ENCODE results near the gene EPHA1. TPM values are rescaled to one million over a fixed set of nuclear protein-coding genes. Genes with fewer than 3 reads are reported as not detected.
"Not testable (repeated sequence)": the region's sequence is repeated elsewhere in the genome, so short reads cannot be mapped to it uniquely, and the experiment has no call there.

The EPHA1 gene
- total and polyA plus RNA-seq, 5 donors from 2014 or later, result 1.4 to 10.3 (median 5.0) TPM

GRCh38 chr7:143429770-143430698 lies 21.4 kb upstream of the EPHA1 start:
- no peak for DNase-seq
- Histone ChIP-seq H3K4me1 (ENCODE audit: control insufficient read depth, insufficient read depth, low read length, poor library complexity, severe bottlenecking) (no peaks in the 10 kb centered on the region), H3K27ac (ENCODE audit: insufficient read depth, low read length, poor library complexity, severe bottlenecking) (no peak overlapping the region), H3K36me3 (ENCODE audit: control insufficient read depth, insufficient read depth, low read length) (no peaks in the 10 kb centered on the region), H3K27me3 (ENCODE audit: control insufficient read depth, insufficient read depth, low read length) (peaks cover 1% of the 10 kb centered on the region), H3K9me3 (ENCODE audit: control insufficient read depth in 2 of 2, low read length in 2 of 2) (no peaks in the 10 kb centered on the region), H3K4me3 (ENCODE audit: low read depth, low read length) (no peak overlapping the region)
- peaks cover 47% of the 10 kb centered on the region for H3K27me3 Mint-ChIP-seq
- H3K4me1 Mint-ChIP-seq, result peaks cover 0 to 6% (median 4%) of the 10 kb centered on the region in 4 donors
- H3K9me3 Mint-ChIP-seq, result no peaks in the 10 kb centered on the region
- no peak for ATAC-seq (ENCODE audit: low read depth in 2 of 2)
- no peak overlapping the region for H3K27ac Mint-ChIP-seq
- H3K4me3 Mint-ChIP-seq, result peak overlapping the region in 1 of 4 donors; percentile 15
- peaks cover 4% of the 10 kb centered on the region for H3K36me3 Mint-ChIP-seq

DNA sequence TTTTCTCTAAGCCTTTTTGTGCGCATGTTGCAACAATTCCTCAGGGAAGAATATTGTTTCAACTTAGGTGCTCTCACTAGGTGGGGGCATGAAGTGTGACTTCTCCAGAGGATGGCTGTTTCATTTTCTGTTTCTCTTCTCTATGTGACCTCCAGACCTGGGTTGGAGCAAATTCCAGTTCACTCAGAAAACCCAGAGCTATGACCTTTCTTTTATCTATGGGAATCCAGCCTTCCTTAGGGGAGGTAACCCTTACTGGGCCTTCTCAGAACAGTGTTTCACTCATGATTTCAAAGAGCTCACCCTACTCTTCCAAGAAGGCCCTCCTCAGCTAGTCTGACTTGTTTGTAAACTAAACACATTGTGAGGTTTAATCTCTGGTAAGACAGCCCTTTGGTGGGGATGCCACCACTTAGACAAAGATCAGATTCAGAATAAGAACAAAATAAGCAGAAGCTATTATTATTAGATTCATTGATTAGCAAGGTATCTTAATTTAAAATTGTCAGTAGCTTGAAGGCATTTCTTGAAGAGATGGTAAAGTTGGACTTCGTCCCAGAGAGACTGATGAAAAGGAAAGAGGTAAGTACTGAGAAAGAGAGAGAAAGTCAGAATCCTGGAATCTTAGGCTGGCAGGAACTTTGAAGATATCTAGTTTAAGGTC lies 18.0 kb upstream of the EPHA1 start:
- no peak for ATAC-seq (ENCODE audit: low read depth in 2 of 2)
- peak overlapping the region in 1 of 3 donors; percentile 74 for H3K27ac Mint-ChIP-seq
- H3K27ac ChIP-seq (ENCODE audit: insufficient read depth, low read length, poor library complexity, severe bottlenecking), result no peak overlapping the region

GRCh38 chr7:143424476-143424875 lies 15.8 kb upstream of the EPHA1 start:
- not testable (repeated sequence) for H3K27ac ChIP-seq (ENCODE audit: insufficient read depth, low read length, poor library complexity, severe bottlenecking); H3K27me3 ChIP-seq (ENCODE audit: control insufficient read depth, insufficient read depth, low read length); H3K4me3 ChIP-seq (ENCODE audit: low read depth, low read length); H3K4me1 Mint-ChIP-seq; H3K36me3 ChIP-seq (ENCODE audit: control insufficient read depth, insufficient read depth, low read length); DNase-seq; H3K9me3 ChIP-seq (ENCODE audit: control insufficient read depth in 2 of 2, low read length in 2 of 2); ATAC-seq (ENCODE audit: low read depth in 2 of 2); H3K27ac Mint-ChIP-seq; H3K4me3 Mint-ChIP-seq; H3K9me3 Mint-ChIP-seq; H3K4me1 ChIP-seq (ENCODE audit: control insufficient read depth, insufficient read depth, low read length, poor library complexity, severe bottlenecking); H3K27me3 Mint-ChIP-seq
- peaks cover 20% of the 10 kb centered on the region for H3K36me3 Mint-ChIP-seq

More for the DNA sequence above, 18.0 kb upstream of the EPHA1 start:
- DNase-seq, result peak in 1 of 3 donors; percentile 43
- no peak overlapping the region for H3K4me3 Mint-ChIP-seq
- peaks cover 20% of the 10 kb centered on the region for H3K27me3 Mint-ChIP-seq
- Histone ChIP-seq H3K36me3 (ENCODE audit: control insufficient read depth, insufficient read depth, low read length) (no peaks in the 10 kb centered on the region), H3K27me3 (ENCODE audit: control insufficient read depth, insufficient read depth, low read length) (no peaks in the 10 kb centered on the region), H3K4me1 (ENCODE audit: control insufficient read depth, insufficient read depth, low read length, poor library complexity, severe bottlenecking) (no peaks in the 10 kb centered on the region), H3K9me3 (ENCODE audit: control insufficient read depth in 2 of 2, low read length in 2 of 2) (no peaks in the 10 kb centered on the region), H3K4me3 (ENCODE audit: low read depth, low read length) (no peak overlapping the region)
- H3K4me1 Mint-ChIP-seq, result peaks cover 0 to 8% (median 5%) of the 10 kb centered on the region in 4 donors
- H3K36me3 Mint-ChIP-seq, result peaks cover 11% of the 10 kb centered on the region
- H3K9me3 Mint-ChIP-seq, result no peaks in the 10 kb centered on the region

DNA sequence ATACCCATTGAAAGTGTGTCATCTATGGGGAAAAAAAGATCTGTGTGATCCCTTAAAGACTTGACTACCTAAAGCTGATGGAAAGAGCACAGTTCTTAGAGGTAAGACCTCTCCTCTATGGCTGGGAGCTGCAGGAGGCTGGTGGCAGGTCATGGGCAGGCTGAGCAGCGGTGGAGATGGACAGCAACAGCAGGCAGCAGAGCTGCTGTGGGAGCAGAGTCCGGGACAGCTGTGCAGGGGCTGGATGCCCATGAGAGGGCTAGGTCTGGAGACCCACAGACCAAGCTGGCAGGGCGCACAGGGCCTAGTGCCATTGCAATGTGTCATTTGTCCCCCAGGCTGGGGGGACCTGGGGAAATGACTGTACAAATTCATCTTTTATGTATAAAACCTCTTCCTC lies 13.4 kb upstream of the EPHA1 start:
- no peak overlapping the region for H3K4me3 Mint-ChIP-seq
- H3K36me3 ChIP-seq (ENCODE audit: control insufficient read depth, insufficient read depth, low read length), result no peaks in the 10 kb centered on the region
- no peak for DNase-seq
- peaks cover 0 to 8% (median 3%) of the 10 kb centered on the region in 4 donors for H3K4me1 Mint-ChIP-seq
- H3K9me3 ChIP-seq (ENCODE audit: control insufficient read depth in 2 of 2, low read length in 2 of 2), result no peaks in the 10 kb centered on the region
- H3K4me3 ChIP-seq (ENCODE audit: low read depth, low read length), result no peak overlapping the region
- H3K27me3 Mint-ChIP-seq, result peaks cover 10% of the 10 kb centered on the region
- H3K4me1 ChIP-seq (ENCODE audit: control insufficient read depth, insufficient read depth, low read length, poor library complexity, severe bottlenecking), result no peaks in the 10 kb centered on the region
- H3K27ac Mint-ChIP-seq, result no peak overlapping the region
- H3K27me3 ChIP-seq (ENCODE audit: control insufficient read depth, insufficient read depth, low read length), result peaks cover 5% of the 10 kb centered on the region
- H3K27ac ChIP-seq (ENCODE audit: insufficient read depth, low read length, poor library complexity, severe bottlenecking), result no peak overlapping the region
- peaks cover 23% of the 10 kb centered on the region for H3K36me3 Mint-ChIP-seq
- no peaks in the 10 kb centered on the region for H3K9me3 Mint-ChIP-seq
- no peak for ATAC-seq (ENCODE audit: low read depth in 2 of 2)

- H3K4me3 ChIP-seq (ENCODE audit: low read depth, low read length); H3K36me3 ChIP-seq (ENCODE audit: control insufficient read depth, insufficient read depth, low read length); H3K27me3 ChIP-seq (ENCODE audit: control insufficient read depth, insufficient read depth, low read length); H3K9me3 Mint-ChIP-seq; ATAC-seq (ENCODE audit: low read depth in 2 of 2); H3K9me3 ChIP-seq (ENCODE audit: control insufficient read depth in 2 of 2, low read length in 2 of 2); H3K27ac Mint-ChIP-seq; H3K4me3 Mint-ChIP-seq; H3K27ac ChIP-seq (ENCODE audit: insufficient read depth, low read length, poor library complexity, severe bottlenecking); DNase-seq; H3K4me1 Mint-ChIP-seq; H3K4me1 ChIP-seq (ENCODE audit: control insufficient read depth, insufficient read depth, low read length, poor library complexity, severe bottlenecking): not testable (repeated sequence)
- peaks cover 25% of the 10 kb centered on the region for H3K36me3 Mint-ChIP-seq
- peaks cover 21% of the 10 kb centered on the region for H3K27me3 Mint-ChIP-seq
These were observed 12.0 kb upstream of the EPHA1 start for GRCh38 chr7:143420624-143421023.

- peaks cover 29% of the 10 kb centered on the region for H3K36me3 Mint-ChIP-seq
- no peak overlapping the region for H3K4me3 Mint-ChIP-seq
- no peak overlapping the region for H3K27ac ChIP-seq (ENCODE audit: insufficient read depth, low read length, poor library complexity, severe bottlenecking)
- H3K9me3 ChIP-seq (ENCODE audit: control insufficient read depth in 2 of 2, low read length in 2 of 2), result no peaks in the 10 kb centered on the region
- H3K9me3 Mint-ChIP-seq, result no peaks in the 10 kb centered on the region
- ATAC-seq (ENCODE audit: low read depth in 2 of 2) (no peak), DNase-seq (no peak)
- no peak overlapping the region for H3K27ac Mint-ChIP-seq
- peaks cover 0 to 8% (median 6%) of the 10 kb centered on the region in 4 donors for H3K4me1 Mint-ChIP-seq
- H3K4me1 ChIP-seq (ENCODE audit: control insufficient read depth, insufficient read depth, low read length, poor library complexity, severe bottlenecking), result no peaks in the 10 kb centered on the region
- no peaks in the 10 kb centered on the region for H3K36me3 ChIP-seq (ENCODE audit: control insufficient read depth, insufficient read depth, low read length)
- peaks cover 28% of the 10 kb centered on the region for H3K27me3 Mint-ChIP-seq
- no peak overlapping the region for H3K4me3 ChIP-seq (ENCODE audit: low read depth, low read length)
- H3K27me3 ChIP-seq (ENCODE audit: control insufficient read depth, insufficient read depth, low read length), result peaks cover 10% of the 10 kb centered on the region
These were observed 11.2 kb upstream of the EPHA1 start for GRCh38 chr7:143419880-143420279.

DNA sequence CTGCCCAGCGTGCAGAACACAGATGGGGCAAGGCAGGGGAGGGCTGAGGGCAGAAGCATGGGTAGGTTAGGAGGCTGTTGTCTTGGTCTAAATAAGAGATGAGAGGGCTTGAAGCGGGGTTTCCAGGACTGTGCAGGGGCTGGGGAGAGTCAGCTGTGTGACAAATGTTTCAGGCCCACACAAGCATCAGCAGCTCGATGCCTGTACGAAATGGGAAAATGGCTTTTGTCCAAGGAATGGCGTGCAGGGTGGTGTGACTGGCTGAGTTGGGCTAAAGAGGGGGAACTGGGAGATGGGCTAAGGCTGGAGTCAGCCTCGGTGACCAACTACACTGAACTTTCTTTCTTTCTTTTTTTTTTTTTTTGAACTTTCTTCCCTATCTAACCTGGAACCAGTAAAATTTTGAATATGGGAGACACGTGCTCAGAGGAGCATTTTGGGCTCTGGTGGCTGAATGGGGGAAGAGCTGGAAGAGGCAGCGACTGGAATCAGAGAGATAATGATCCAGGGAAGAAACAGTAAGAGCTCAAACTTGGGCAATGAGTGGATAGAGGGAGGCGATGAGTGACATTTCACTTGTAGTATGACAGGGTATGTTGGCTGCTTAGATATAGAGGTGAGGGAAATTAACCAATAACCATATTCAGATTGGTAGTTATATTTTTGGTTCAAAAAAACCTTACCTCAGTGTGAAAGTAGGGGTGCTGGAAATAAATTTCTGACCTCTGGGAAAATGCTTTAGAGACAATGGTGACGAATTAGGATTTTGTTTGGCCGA lies 10.2 kb upstream of the EPHA1 start:
- Mint-ChIP-seq H3K4me1 (peaks cover 0 to 8% (median 7%) of the 10 kb centered on the region in 4 donors), H3K9me3 (no peaks in the 10 kb centered on the region), H3K27me3 (peaks cover 38% of the 10 kb centered on the region), H3K27ac (peak overlapping the region in 1 of 3 donors; percentile 21), H3K36me3 (peaks cover 29% of the 10 kb centered on the region), H3K4me3 (no peak overlapping the region)
- H3K4me3 ChIP-seq (ENCODE audit: low read depth, low read length), result no peak overlapping the region
- no peaks in the 10 kb centered on the region for H3K9me3 ChIP-seq (ENCODE audit: control insufficient read depth in 2 of 2, low read length in 2 of 2)
- DNase-seq, result no peak
- no peak for ATAC-seq (ENCODE audit: low read depth in 2 of 2)
- H3K27me3 ChIP-seq (ENCODE audit: control insufficient read depth, insufficient read depth, low read length), result peaks cover 12% of the 10 kb centered on the region
- H3K4me1 ChIP-seq (ENCODE audit: control insufficient read depth, insufficient read depth, low read length, poor library complexity, severe bottlenecking), result no peaks in the 10 kb centered on the region
- no peak overlapping the region for H3K27ac ChIP-seq (ENCODE audit: insufficient read depth, low read length, poor library complexity, severe bottlenecking)
- H3K36me3 ChIP-seq (ENCODE audit: control insufficient read depth, insufficient read depth, low read length), result no peaks in the 10 kb centered on the region
